AG04449 (cell line): ENCODE results near the gene METTL1.
"Not testable (repeated sequence)": the region's sequence is repeated elsewhere in the genome, so short reads cannot be mapped to it uniquely, and the experiment has no call there.

Experiments
- CTCF ChIA-PET: fragments of 350-600 bp; formaldehyde crosslinking; extraction: SDS; loops from one replicate; lab custom pipeline; 2021; ENCODE audit warnings: antibody characterized with exemption; lab: Yijun Ruan, JAX
- POLR2A ChIA-PET: fragments of 400-600, 350-600 bp; formaldehyde crosslinking; extraction: SDS; loops from one replicate; lab custom pipeline; 2020; ENCODE audit warnings: antibody characterized with exemption, inconsistent platforms; lab: Yijun Ruan, JAX
- DNase-seq: peaks from one replicate; pipeline ENCODE4 v3.0.0-alpha.2; 2010; ENCODE audit warnings: low read depth, low spot score
- H3K4me3 ChIP-seq: 2 replicates; pipeline ENCODE4 v1.5.1; 2011; ENCODE audit warnings: low read depth, mild to moderate bottlenecking, control low read depth, low read length
- TF ChIP-seq, protein P1 (sequence below): IDR thresholded peaks from one replicate; pipeline ENCODE4 v1.5.1; 2011; ENCODE audit warnings: mild to moderate bottlenecking, moderate library complexity, low read length, control low read depth, inconsistent platforms; ENCODE audit not compliant: insufficient read depth; ENCODE audit errors: missing control alignments

Gene METTL1

DNA sequence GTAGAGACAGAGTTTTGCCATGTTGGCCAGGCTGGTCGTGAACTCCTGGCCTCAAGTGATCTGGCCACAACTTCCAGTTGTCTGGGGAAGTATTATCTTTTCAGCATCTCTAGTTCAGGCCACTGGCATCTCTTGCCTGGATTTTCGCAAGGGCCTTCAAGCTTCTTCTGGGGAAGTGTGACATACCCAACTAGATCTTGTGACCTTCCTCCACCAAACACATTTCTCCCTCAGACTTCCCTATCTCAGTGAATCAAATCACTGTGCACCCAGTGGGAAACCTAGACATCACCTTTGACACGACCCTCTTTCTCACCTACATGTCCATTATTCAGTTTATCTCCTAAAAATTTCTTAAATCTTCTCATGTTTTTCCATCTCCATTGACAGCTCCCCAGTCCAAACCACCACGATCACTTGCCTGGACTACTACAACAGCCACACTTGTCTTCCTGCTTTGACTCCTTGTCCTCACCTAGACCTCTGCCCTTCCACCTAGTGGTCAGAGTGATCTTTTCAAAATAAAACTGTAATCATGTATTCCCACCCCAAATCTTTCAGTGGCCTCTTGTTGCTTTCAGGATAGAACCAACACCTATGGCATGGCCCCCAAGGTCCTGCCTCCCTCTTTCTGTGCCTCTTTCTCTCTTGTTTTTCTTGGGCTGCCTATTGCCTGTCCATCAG lies 3.8 kb upstream of the METTL1 start:
- TF ChIP-seq, protein P1, sequence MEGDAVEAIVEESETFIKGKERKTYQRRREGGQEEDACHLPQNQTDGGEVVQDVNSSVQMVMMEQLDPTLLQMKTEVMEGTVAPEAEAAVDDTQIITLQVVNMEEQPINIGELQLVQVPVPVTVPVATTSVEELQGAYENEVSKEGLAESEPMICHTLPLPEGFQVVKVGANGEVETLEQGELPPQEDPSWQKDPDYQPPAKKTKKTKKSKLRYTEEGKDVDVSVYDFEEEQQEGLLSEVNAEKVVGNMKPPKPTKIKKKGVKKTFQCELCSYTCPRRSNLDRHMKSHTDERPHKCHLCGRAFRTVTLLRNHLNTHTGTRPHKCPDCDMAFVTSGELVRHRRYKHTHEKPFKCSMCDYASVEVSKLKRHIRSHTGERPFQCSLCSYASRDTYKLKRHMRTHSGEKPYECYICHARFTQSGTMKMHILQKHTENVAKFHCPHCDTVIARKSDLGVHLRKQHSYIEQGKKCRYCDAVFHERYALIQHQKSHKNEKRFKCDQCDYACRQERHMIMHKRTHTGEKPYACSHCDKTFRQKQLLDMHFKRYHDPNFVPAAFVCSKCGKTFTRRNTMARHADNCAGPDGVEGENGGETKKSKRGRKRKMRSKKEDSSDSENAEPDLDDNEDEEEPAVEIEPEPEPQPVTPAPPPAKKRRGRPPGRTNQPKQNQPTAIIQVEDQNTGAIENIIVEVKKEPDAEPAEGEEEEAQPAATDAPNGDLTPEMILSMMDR, result no peak
- no peak for DNase-seq
- ChIA-PET CTCF (interaction anchor here (0.7 to 4.2 kb wide), 5 partner anchors 8 to 128 kb away, joined by 3 to 31 read pairs (median 9); partner anchors contain the start of gene TSFM), POLR2A (no interaction called here)
- H3K4me3 ChIP-seq, result no peak overlapping the region

DNA sequence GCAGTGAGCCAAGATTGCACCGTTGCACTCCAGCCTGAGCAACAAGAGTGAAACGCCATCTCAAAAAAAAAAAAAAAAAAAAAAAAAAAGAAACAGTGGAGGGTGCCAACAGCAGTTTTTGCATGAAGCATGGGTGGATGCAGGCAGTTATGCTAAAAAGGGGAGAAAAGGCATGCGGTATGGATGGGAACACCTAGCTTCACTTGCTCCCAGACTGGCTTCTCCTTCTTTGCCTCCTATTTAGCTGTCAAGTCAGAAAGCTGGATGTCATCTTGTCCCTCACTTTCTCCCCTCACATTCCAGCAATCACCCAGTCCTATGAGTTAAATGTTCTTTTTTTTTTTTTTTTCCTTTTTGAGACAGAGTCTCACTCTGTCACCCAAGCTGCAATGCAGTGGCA lies 3.1 kb upstream of the METTL1 start:
- CTCF ChIA-PET, result interaction anchor here (0.7 to 4.2 kb wide), 7 partner anchors 9 to 129 kb away, joined by 3 to 31 read pairs (median 4); partner anchors contain the start of gene TSFM
- POLR2A ChIA-PET, result no interaction called here

DNA sequence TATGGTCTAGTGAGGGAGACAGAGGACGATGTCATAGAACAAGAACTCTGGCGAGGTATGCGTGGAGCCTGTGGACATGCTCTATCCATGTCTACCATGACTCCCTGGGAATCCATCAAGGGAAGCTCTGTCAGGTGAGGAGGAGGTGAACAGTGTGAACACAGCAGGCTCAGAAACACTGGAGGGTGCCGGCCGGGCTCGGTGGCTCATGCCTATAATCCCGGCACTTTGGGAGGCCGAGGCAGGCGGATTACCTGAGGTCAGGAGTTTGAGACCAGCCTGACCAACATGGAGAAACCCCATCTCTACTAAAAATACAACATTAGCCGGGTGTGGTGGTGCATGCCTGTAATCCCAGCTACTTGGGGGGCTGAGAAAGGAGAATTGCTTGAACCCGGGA lies 2.7 kb upstream of the METTL1 start:
- POLR2A ChIA-PET, DNase-seq, H3K4me3 ChIP-seq: not testable (repeated sequence)
- CTCF ChIA-PET, result interaction anchor here (0.7 to 4.2 kb wide), 7 partner anchors 9 to 129 kb away, joined by 3 to 31 read pairs (median 3); partner anchors contain the start of gene TSFM

More for the DNA sequence above, 3.1 kb upstream of the METTL1 start:
- H3K4me3 ChIP-seq, result no peak overlapping the region
- no peak for DNase-seq
- TF ChIP-seq, protein P1, result no peak

DNA sequence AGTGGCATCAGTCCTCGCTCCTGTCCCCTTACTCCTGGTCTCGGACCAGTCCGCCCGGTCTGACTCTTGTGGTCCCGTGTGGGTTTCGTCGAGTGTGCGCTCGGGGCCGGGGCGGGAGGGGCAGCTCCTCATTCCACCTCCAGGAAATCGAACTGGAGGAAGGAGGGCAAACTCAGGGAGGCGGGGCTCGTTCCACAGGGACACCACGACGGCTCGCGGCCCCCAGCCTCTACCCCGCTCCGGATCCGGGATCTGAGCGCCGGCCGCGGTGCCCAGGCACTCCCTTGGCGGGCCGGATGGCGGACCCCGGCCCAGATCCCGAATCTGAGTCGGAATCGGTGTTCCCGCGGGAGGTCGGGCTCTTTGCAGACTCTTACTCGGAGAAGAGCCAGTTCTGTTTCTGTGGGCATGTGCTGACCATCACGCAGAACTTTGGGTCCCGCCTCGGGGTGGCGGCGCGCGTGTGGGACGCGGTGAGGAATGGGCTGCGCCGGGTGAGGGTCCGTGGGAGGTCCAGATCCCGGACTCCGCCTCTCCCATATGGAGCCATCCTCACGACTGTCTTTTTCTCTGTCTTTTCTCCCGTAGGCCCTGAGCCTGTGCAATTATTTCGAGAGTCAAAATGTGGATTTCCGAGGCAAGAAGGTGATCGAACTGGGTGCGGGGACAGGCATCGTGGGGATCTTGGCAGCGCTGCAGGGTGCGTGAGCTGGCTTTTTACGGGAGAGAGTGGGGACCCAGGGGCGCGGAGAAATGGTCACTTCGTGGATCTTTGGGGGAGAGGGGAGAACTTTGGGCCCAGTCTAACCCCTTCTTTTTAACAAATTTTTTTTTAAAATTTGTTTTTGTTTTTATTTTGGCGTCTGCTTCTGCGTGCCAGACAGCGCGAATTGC lies 771 bp upstream of the METTL1 start, which contains the start of gene EEF1AKMT3:
Gene EEF1AKMT3 (plus strand): TSS at position 186 of the 894 bp plus-strand sequence. CDS start 111 bp downstream, at position 297.
- H3K4me3 ChIP-seq, result peak within 1 kb of the TSS; percentile 99
- TF ChIP-seq, protein P1, result no peak
- POLR2A ChIA-PET, result interaction anchor here (0.5 to 1.2 kb wide), 8 partner anchors 10 to 123 kb away, joined by 3 to 5 read pairs (median 4); partner anchors contain the start of genes CDK4, TSFM and TSPAN31
- DNase-seq, result no peak
- CTCF ChIA-PET, result interaction anchor here (0.8 to 4.2 kb wide), 7 partner anchors 8 to 125 kb away, joined by 3 to 31 read pairs (median 4); partner anchors contain the start of gene TSFM

DNA sequence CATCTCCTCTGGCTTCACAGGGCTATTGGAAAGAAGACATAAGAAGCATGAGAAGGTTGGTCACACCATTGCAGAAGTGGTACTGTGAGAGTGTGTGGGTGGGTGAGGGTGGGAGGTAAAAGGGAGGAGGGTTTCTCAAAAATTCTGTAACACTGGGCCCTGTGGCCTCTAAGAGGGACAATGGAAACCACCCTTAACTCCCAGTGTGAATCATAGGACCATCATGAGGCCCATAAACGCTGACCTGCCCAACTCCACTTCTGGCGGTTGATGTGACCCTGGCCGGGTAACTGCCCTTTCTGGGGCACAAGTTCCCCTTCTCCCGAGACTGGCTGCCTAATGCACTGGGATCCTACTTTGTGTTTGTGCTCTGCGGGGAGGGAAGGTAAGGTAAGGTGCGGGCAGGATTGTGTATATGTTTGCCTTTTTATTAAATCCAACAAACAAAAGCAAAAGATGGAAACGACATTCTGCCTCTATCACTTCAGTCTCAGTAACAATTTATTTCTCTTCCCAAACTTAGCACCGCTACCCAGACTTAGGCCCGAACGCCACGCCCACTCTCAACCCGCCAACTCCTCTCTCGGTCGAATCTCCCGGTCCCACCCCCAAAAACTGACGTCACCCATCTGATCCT lies 551 bp downstream of the METTL1 start:
- peak; percentile 31 for DNase-seq
- POLR2A ChIA-PET, result interaction anchor here (0.5 to 0.9 kb wide), 4 partner anchors 19 to 93 kb away, joined by 3 to 5 read pairs (median 4); partner anchors contain the start of gene CDK4
- CTCF ChIA-PET, result interaction anchor here (0.8 to 4.2 kb wide), 8 partner anchors 10 to 127 kb away, joined by 3 to 31 read pairs (median 4); partner anchors contain the start of gene TSFM
- H3K4me3 ChIP-seq, result peak overlapping the region; percentile 99
- TF ChIP-seq, protein P1, result no peak

DNA sequence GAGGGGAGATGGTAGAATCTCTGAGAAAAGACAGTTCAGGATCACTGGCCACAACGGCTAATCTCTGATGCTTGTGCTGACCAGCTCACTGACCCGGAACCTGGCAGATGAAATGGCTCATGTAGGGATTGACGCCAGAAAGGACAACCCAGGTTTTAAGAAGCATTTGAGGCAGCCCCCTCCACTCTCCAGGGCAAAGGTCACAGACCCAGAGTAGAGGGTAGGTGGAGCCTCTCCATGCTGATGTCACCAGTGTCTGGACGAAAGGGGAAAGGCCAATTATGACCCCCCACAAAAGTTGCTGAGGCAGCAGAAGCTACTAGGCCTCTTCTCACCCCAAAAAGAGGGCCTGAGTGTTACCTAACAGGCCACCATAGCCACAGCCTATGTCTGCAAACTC lies 1.2 kb downstream of the METTL1 start:
- ChIA-PET CTCF (interaction anchor here (0.9 to 1.7 kb wide), 3 partner anchors 9 to 14 kb away, joined by 4 to 8 read pairs (median 4); partner anchors contain the start of gene TSFM), POLR2A (no interaction called here)
- TF ChIP-seq, protein P1, result no peak
- DNase-seq, result no peak
- H3K4me3 ChIP-seq, result no peak overlapping the region
